Right atrium auricular region (tissue), 2 donors: Measurements from ENCODE around the gene PNPLA1. TPM values are rescaled to one million over a fixed set of nuclear protein-coding genes. Genes with fewer than 3 reads are reported as not detected.

Source experiments
- DNase-seq: peaks from one replicate; pipeline ENCODE4 v3.0.0-alpha.2; 2019; ENCODE audit warnings: low spot score
- H3K27ac ChIP-seq, 2 donors: fragments of 200-600 bp; sonication (generic); 1 replicate in 1 of 2; 2 replicates in 1 of 2; pipeline ENCODE4 v1.5.1; 2016 to 2019
- H3K27me3 ChIP-seq, 2 donors: fragments of 200-600 bp; sonication (generic); one replicate each; pipeline versions ENCODE4 v1.5.1 to v1.6.0; 2017 to 2019
- H3K36me3 ChIP-seq: fragments of 200-600 bp; sonication (generic); one replicate; pipeline ENCODE4 v1.5.1; 2016
- H3K4me1 ChIP-seq, 2 donors: fragments of 200-600 bp; sonication (generic); one replicate each; pipeline versions ENCODE4 v1.5.1 to v1.6.0; 2017 to 2019
- H3K4me3 ChIP-seq, 2 donors: fragments of 200-600 bp; sonication (generic); 1 replicate in 1 of 2; 2 replicates in 1 of 2; pipeline ENCODE4 v1.5.1; 2017 to 2019; ENCODE audit warnings: mild to moderate bottlenecking in 1 of 2, moderate library complexity in 1 of 2
- H3K9me3 ChIP-seq, 2 donors: fragments of 200-600 bp; sonication (generic); one replicate each; pipeline ENCODE4 v1.5.1; 2019
- total RNA-seq, 2 donors: library from RNA; depleted of rRNA; stranded (reverse); fragments of >200 nt; gene quantifications; one replicate each; pipeline ENCODE4 v1.1.0, GENCODE V29; 2016
- TF ChIP-seq, protein P1 (sequence below), 2 donors: fragments of 200-600 bp; sonication (generic); IDR thresholded peaks; one replicate each; pipeline ENCODE4 v1.5.1; 2019; ENCODE audit warnings: antibody characterized with exemption in 2 of 2

Gene PNPLA1
- total RNA-seq, 2 donors from 2014 or later = 0.20 TPM; not detected in 1

- Histone ChIP-seq H3K9me3 (no peaks in the 10 kb centered on the region), H3K4me1 (peaks cover 0 to 8% of the 10 kb centered on the region in 2 donors), H3K36me3 (peaks cover 78% of the 10 kb centered on the region), H3K27ac (no peak overlapping the region), H3K27me3 (no peaks in the 10 kb centered on the region), H3K4me3 (no peak overlapping the region)
- TF ChIP-seq, protein P1, sequence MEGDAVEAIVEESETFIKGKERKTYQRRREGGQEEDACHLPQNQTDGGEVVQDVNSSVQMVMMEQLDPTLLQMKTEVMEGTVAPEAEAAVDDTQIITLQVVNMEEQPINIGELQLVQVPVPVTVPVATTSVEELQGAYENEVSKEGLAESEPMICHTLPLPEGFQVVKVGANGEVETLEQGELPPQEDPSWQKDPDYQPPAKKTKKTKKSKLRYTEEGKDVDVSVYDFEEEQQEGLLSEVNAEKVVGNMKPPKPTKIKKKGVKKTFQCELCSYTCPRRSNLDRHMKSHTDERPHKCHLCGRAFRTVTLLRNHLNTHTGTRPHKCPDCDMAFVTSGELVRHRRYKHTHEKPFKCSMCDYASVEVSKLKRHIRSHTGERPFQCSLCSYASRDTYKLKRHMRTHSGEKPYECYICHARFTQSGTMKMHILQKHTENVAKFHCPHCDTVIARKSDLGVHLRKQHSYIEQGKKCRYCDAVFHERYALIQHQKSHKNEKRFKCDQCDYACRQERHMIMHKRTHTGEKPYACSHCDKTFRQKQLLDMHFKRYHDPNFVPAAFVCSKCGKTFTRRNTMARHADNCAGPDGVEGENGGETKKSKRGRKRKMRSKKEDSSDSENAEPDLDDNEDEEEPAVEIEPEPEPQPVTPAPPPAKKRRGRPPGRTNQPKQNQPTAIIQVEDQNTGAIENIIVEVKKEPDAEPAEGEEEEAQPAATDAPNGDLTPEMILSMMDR (IDR thresholded peaks at IDR 0.05) = no peak
- no peak for DNase-seq
Measured at GRCh38 chr6:36224918-36225461, 44.9 kb upstream of the PNPLA1 start.

GRCh38 chr6:36226438-36227047, 43.3 kb upstream of the PNPLA1 start:
- Histone ChIP-seq H3K9me3 (no peaks in the 10 kb centered on the region), H3K4me3 (no peak overlapping the region), H3K27ac (no peak overlapping the region), H3K27me3 (no peaks in the 10 kb centered on the region), H3K36me3 (peaks cover 91% of the 10 kb centered on the region), H3K4me1 (peaks cover 0 to 8% of the 10 kb centered on the region in 2 donors)
- no peak for DNase-seq
- TF ChIP-seq, protein P1 (IDR thresholded peaks at IDR 0.05) = no peak

DNA sequence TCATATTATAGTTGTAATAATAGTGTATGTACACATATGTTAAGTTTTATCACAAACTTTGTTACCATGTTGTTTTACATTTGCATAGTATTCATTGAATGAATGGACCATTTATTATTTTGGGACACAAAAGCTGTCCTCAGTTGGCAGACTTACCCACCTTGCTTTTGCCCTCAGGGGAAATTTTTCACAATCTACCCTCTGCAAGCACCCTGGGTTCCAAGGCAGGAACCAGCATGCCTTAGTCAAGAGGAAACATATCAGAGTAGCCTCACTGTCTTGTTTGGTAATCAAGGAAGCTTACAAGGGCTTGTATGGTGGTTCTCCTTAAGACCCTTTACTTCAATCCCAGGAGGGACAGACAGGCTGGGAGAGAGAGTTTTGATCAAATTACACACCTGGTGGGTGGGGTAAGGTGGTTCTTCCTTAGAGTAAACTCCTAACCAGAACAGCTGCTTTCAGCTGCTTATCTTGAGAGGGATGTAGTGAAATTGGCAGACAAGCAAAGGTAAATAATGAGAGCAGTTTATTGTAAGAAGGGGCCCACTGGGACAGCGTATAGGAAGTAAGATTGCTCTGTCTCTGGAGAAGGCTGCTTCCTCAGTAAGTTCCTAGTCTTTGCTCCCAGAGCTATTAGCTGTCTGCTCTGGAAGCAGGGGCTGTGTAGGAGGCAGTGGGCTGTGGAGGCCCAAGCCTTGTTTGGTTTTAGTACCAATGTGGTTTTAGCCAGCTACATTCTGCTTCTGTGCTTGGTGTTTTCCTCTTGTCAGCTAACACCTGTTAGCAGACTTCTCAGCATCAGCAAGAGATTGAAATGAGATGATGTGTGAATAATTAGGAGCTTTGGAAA, 42.3 kb upstream of the PNPLA1 start:
- TF ChIP-seq, protein P1 (IDR thresholded peaks at IDR 0.05) = no peak
- no peak overlapping the region for H3K4me3 ChIP-seq
- H3K27me3 ChIP-seq = no peaks in the 10 kb centered on the region
- H3K36me3 ChIP-seq = peaks cover 80% of the 10 kb centered on the region
- no peak for DNase-seq
- H3K27ac ChIP-seq = no peak overlapping the region
- H3K4me1 ChIP-seq = peaks cover 0 to 8% of the 10 kb centered on the region in 2 donors
- no peaks in the 10 kb centered on the region for H3K9me3 ChIP-seq

DNA sequence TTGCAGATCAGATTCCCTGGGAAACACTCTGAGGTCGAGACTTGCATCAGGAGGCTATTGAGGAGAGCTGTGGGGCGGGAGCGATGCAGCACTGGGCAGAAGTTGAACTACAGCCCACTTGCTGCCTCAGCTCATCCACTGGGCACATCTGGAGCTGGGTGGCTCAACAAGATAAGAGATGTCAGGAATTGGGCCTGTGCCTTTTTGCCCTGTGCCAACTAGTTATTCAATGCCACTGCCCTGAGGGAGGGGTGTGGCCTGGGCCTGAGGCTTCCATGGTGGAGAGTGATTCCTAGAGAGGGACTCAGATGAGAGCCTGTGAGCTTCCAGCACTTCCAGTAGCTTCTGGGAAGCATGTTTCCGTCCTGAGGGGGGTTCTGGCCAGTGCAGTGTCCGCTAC, 40.6 kb upstream of the PNPLA1 start:
- DNase-seq = no peak
- H3K36me3 ChIP-seq = peaks cover 73% of the 10 kb centered on the region
- H3K27ac ChIP-seq = no peak overlapping the region
- no peak overlapping the region for H3K4me3 ChIP-seq
- TF ChIP-seq, protein P1 (IDR thresholded peaks at IDR 0.05) = no peak
- peaks cover 0 to 8% of the 10 kb centered on the region in 2 donors for H3K4me1 ChIP-seq
- H3K27me3 ChIP-seq = no peaks in the 10 kb centered on the region
- H3K9me3 ChIP-seq = no peaks in the 10 kb centered on the region

DNA sequence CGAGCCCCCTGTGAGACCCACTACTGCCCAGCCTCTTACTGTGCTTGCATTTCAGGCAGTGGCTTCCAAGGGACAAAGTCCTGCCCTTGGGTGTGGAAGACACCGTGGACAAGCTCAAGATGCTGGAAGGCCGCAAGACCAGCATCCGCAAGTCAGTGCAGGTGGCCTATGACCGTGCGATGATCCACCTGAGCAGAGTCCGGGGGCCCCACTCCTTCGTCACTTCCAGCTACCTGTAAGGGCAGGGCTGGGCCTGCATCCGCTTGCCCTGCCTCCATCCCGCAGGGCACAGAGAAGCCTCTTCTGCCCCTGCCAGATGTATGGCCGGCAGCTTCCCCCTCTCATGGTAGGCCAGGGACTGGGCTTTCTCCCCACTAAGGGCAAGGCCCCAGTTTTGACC, 39.5 kb upstream of the PNPLA1 start:
- TF ChIP-seq, protein P1 (IDR thresholded peaks at IDR 0.05) = no peak
- H3K4me3 ChIP-seq = no peak overlapping the region
- no peaks in the 10 kb centered on the region for H3K4me1 ChIP-seq
- no peak for DNase-seq
- H3K27me3 ChIP-seq = no peaks in the 10 kb centered on the region
- peaks cover 62% of the 10 kb centered on the region for H3K36me3 ChIP-seq
- H3K27ac ChIP-seq = no peak overlapping the region
- no peaks in the 10 kb centered on the region for H3K9me3 ChIP-seq
